HEK293 (cell line): Measurements from ENCODE around the gene ZNF85.
"Not testable (repeated sequence)": the region's sequence is repeated elsewhere in the genome, so short reads cannot be mapped to it uniquely, and the experiment has no call there.

Experiments
- CTCF ChIA-PET: fragments of 350-600 bp; formaldehyde crosslinking; extraction: SDS; loops from one replicate; lab custom pipeline; 2021; ENCODE audit warnings: antibody characterized with exemption; lab: Yijun Ruan, JAX
- POLR2A ChIA-PET: fragments of 300-600 bp; formaldehyde crosslinking; extraction: SDS; loops from one replicate; lab custom pipeline; 2020; ENCODE audit warnings: antibody characterized with exemption, inconsistent platforms; lab: Yijun Ruan, JAX
- H3K27ac ChIP-seq: fragments of 200-500 bp; sonication (Bioruptor generic); 2 replicates; pipeline ENCODE4 v1.5.1; 2014; ENCODE audit warnings: low read depth, low read length, control low read depth, inconsistent platforms; ENCODE audit errors: extremely low read depth
- H3K36me3 ChIP-seq, 2 experiments: fragments of 200-500 bp in 1 of 2; sonication (Bioruptor generic) in 1 of 2; 1 replicate in 1 of 2; 2 replicates in 1 of 2; pipeline ENCODE4 v1.5.1; 2014 to 2017; ENCODE audit warnings: inconsistent platforms in 2 of 2, low read length in 2 of 2; ENCODE audit not compliant: control insufficient read depth in 2 of 2, insufficient read depth in 1 of 2
- H3K4me1 ChIP-seq: fragments of 200-500 bp; sonication (Bioruptor generic); 2 replicates; pipeline ENCODE4 v1.5.1; 2014; ENCODE audit warnings: mild to moderate bottlenecking, low read length, inconsistent platforms; ENCODE audit not compliant: control insufficient read depth, insufficient read depth
- H3K4me3 ChIP-seq: 2 replicates; pipeline ENCODE4 v1.5.1; 2011; ENCODE audit warnings: low read depth, mild to moderate bottlenecking, control low read depth, low read length, moderate library complexity
- H3K9me3 ChIP-seq: fragments of 200-500 bp; sonication (Bioruptor generic); 2 replicates; pipeline ENCODE4 v1.5.1; 2014; ENCODE audit warnings: low read depth, low read length, inconsistent platforms; ENCODE audit not compliant: control insufficient read depth, insufficient read depth
- GLI2 ChIP-seq: fragments of 450-650 bp; formaldehyde crosslinking; IDR thresholded peaks from 2 replicates; pipeline ENCODE4; 2017; ENCODE audit warnings: missing biosample characterization, missing genetic modification characterization, low read depth, borderline replicate concordance
- KLF9 ChIP-seq: fragments of 450-650 bp; formaldehyde crosslinking; IDR thresholded peaks from 2 replicates; pipeline ENCODE4 v1.5.1; 2016; ENCODE audit warnings: missing biosample characterization, missing genetic modification characterization, low read depth
- MYNN ChIP-seq: fragments of 450-650 bp; formaldehyde crosslinking; IDR thresholded peaks from 2 replicates; pipeline ENCODE4 v1.5.1; 2016; ENCODE audit warnings: missing biosample characterization, missing genetic modification characterization, borderline replicate concordance
- MZF1 ChIP-seq: fragments of 450-650 bp; formaldehyde crosslinking; IDR thresholded peaks from 2 replicates; pipeline ENCODE4 v1.5.1; 2017; ENCODE audit warnings: missing biosample characterization, missing genetic modification characterization, borderline replicate concordance
- ZNF148 ChIP-seq: fragments of 450-650 bp; formaldehyde crosslinking; IDR thresholded peaks from 2 replicates; pipeline ENCODE4 v1.5.0; 2017; ENCODE audit warnings: missing biosample characterization, missing genetic modification characterization, borderline replicate concordance
- ZNF175 ChIP-seq: fragments of 450-650 bp; formaldehyde crosslinking; IDR thresholded peaks from 2 replicates; pipeline ENCODE4 v1.5.1; 2016; ENCODE audit warnings: missing biosample characterization, missing genetic modification characterization
- ZNF654 ChIP-seq: fragments of 450-650 bp; formaldehyde crosslinking; IDR thresholded peaks from 2 replicates; pipeline ENCODE4 v1.5.1; 2016; ENCODE audit warnings: low read depth, missing biosample characterization, missing genetic modification characterization
- ZNF777 ChIP-seq: fragments of 450-650 bp; formaldehyde crosslinking; IDR thresholded peaks from 2 replicates; pipeline ENCODE4 v1.5.1; 2017; ENCODE audit warnings: missing biosample characterization, missing genetic modification characterization, borderline replicate concordance
- TF ChIP-seq, protein P1 (sequence below): fragments of 450-650 bp; formaldehyde crosslinking; IDR thresholded peaks from 2 replicates; pipeline ENCODE4 v1.5.1; 2017; ENCODE audit warnings: missing biosample characterization, missing genetic modification characterization
- TF ChIP-seq, protein P2 (sequence below): fragments of 450-650 bp; formaldehyde crosslinking; IDR thresholded peaks from 2 replicates; pipeline ENCODE4 v1.5.1; 2016; ENCODE audit warnings: missing biosample characterization, missing genetic modification characterization
- TF ChIP-seq, protein P3 (sequence below): fragments of 450-650 bp; IDR thresholded peaks from 2 replicates; pipeline ENCODE4 v1.5.1; 2018; ENCODE audit warnings: missing biosample characterization, missing genetic modification characterization

Gene ZNF85

GRCh38 chr19:20926796-20927195 is 3.7 kb downstream of the ZNF85 start:
- H3K4me3 ChIP-seq: no peak overlapping the region
- peaks cover 0 to 9% of the 10 kb centered on the region in 2 experiments; a peak in 1 of 3 replicates for H3K36me3 ChIP-seq
- no peak overlapping the region for H3K27ac ChIP-seq
- H3K9me3 ChIP-seq: no peaks in the 10 kb centered on the region
- ChIA-PET POLR2A (no interaction called here), CTCF (no interaction called here)
- no peak for TF ChIP-seq KLF9 (tag by site-specific recombination)
- TF ChIP-seq, protein P1, sequence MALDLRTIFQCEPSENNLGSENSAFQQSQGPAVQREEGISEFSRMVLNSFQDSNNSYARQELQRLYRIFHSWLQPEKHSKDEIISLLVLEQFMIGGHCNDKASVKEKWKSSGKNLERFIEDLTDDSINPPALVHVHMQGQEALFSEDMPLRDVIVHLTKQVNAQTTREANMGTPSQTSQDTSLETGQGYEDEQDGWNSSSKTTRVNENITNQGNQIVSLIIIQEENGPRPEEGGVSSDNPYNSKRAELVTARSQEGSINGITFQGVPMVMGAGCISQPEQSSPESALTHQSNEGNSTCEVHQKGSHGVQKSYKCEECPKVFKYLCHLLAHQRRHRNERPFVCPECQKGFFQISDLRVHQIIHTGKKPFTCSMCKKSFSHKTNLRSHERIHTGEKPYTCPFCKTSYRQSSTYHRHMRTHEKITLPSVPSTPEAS (tag by site-specific recombination): no peak
- TF ChIP-seq ZNF175: no peak
- H3K4me1 ChIP-seq: no peaks in the 10 kb centered on the region

DNA sequence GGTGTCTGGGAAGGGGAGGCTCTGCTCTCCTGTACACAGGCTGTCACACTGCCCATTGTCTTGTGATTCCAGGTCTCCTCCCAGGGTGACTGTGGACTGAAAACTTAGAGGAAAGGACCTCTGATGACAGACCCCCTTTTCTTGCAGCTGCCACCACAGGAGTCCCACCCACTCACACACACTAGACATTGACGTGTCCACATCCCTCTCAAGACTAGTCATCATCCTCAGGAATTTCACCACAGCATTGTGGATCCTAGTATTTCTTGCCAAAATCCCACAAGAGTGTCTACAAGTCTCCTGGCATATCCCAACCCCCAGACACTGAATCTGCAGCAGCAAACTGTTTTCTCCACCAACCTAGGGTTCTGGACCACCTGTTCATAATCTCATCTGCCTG is 5.3 kb downstream of the ZNF85 start:
- CTCF ChIA-PET: no interaction called here

GRCh38 chr19:20936322-20936947 is 13.4 kb downstream of the ZNF85 start:
- H3K4me1 ChIP-seq, H3K4me3 ChIP-seq, CTCF ChIA-PET, POLR2A ChIA-PET, H3K27ac ChIP-seq, H3K9me3 ChIP-seq: not testable (repeated sequence)
- peaks cover 8 to 54% of the 10 kb centered on the region in 2 experiments for H3K36me3 ChIP-seq

More for the DNA sequence above, 5.3 kb downstream of the ZNF85 start:
- H3K36me3 ChIP-seq: peaks cover 0 to 11% of the 10 kb centered on the region in 2 experiments; a peak in 1 of 3 replicates
- H3K27ac ChIP-seq: no peak overlapping the region
- POLR2A ChIA-PET: no interaction called here
- TF ChIP-seq, protein P2, sequence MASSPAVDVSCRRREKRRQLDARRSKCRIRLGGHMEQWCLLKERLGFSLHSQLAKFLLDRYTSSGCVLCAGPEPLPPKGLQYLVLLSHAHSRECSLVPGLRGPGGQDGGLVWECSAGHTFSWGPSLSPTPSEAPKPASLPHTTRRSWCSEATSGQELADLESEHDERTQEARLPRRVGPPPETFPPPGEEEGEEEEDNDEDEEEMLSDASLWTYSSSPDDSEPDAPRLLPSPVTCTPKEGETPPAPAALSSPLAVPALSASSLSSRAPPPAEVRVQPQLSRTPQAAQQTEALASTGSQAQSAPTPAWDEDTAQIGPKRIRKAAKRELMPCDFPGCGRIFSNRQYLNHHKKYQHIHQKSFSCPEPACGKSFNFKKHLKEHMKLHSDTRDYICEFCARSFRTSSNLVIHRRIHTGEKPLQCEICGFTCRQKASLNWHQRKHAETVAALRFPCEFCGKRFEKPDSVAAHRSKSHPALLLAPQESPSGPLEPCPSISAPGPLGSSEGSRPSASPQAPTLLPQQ (tag by site-specific recombination): no peak
- TF ChIP-seq GLI2 (tag by site-specific recombination): no peak
- no peak for TF ChIP-seq MYNN
- no peak for TF ChIP-seq ZNF654
- no peak for TF ChIP-seq ZNF777 (tag by site-specific recombination)
- TF ChIP-seq MZF1 (tag by site-specific recombination): no peak
- TF ChIP-seq, protein P3, sequence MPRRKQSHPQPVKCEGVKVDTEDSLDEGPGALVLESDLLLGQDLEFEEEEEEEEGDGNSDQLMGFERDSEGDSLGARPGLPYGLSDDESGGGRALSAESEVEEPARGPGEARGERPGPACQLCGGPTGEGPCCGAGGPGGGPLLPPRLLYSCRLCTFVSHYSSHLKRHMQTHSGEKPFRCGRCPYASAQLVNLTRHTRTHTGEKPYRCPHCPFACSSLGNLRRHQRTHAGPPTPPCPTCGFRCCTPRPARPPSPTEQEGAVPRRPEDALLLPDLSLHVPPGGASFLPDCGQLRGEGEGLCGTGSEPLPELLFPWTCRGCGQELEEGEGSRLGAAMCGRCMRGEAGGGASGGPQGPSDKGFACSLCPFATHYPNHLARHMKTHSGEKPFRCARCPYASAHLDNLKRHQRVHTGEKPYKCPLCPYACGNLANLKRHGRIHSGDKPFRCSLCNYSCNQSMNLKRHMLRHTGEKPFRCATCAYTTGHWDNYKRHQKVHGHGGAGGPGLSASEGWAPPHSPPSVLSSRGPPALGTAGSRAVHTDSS: no peak
- no peak for TF ChIP-seq ZNF148 (tag by site-specific recombination)
- H3K9me3 ChIP-seq: no peaks in the 10 kb centered on the region
- H3K4me3 ChIP-seq: no peak overlapping the region
- H3K4me1 ChIP-seq: no peaks in the 10 kb centered on the region

GRCh38 chr19:20952561-20953095 is 29.6 kb downstream of the ZNF85 start:
- peaks cover 0 to 15% of the 10 kb centered on the region in 2 experiments; a peak in 1 of 3 replicates for H3K36me3 ChIP-seq
- CTCF ChIA-PET, H3K4me3 ChIP-seq, H3K4me1 ChIP-seq, H3K27ac ChIP-seq, POLR2A ChIA-PET, H3K9me3 ChIP-seq: not testable (repeated sequence)
